ENCODE measurements around the gene MERTK.
"Not testable (repeated sequence)": the region's sequence is repeated elsewhere in the genome, so short reads cannot be mapped to it uniquely, and the experiment has no call there.

MERTK gene

DNA sequence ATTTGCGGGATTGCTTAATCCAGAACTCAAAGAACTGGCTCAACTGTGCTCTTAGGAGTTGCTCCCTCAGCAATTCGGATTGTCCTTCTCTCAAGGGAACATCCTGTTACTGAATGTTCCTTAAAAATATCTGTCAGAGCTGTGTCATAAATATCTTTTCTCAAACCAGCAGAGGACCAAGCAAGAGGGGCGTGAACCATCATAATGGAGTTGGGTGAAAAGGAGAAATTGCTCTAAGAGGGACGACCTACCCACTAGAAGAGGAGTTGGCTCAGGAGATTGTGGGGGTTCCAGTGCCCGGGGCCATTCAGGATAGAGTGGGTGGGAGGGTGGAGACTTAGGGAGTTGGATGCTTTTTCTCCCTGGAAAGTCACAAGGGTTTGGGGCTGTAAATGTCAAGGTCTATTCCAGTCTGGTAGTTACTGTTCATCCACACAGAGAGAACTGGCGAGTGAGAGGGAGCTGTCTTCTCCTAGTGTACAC lies 59.5 kb downstream of the MERTK start:
- Histone ChIP-seq H3K4me3 (no peak overlapping the region), H3K9me3 (no peaks in the 10 kb centered on the region), H3K27ac (peak overlapping the region; percentile 73 to 81), H3K4me1 (peaks cover 0 to 75% (median 35%) of the 10 kb centered on the region in 4 donors), H3K36me3 (peaks cover 0 to 8% (median 6%) of the 10 kb centered on the region in 3 donors), H3K27me3 (no peaks in the 10 kb centered on the region)
- TF ChIP-seq, protein P1, sequence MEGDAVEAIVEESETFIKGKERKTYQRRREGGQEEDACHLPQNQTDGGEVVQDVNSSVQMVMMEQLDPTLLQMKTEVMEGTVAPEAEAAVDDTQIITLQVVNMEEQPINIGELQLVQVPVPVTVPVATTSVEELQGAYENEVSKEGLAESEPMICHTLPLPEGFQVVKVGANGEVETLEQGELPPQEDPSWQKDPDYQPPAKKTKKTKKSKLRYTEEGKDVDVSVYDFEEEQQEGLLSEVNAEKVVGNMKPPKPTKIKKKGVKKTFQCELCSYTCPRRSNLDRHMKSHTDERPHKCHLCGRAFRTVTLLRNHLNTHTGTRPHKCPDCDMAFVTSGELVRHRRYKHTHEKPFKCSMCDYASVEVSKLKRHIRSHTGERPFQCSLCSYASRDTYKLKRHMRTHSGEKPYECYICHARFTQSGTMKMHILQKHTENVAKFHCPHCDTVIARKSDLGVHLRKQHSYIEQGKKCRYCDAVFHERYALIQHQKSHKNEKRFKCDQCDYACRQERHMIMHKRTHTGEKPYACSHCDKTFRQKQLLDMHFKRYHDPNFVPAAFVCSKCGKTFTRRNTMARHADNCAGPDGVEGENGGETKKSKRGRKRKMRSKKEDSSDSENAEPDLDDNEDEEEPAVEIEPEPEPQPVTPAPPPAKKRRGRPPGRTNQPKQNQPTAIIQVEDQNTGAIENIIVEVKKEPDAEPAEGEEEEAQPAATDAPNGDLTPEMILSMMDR (IDR thresholded peaks at IDR 0.05), result no peak
- intact Hi-C loops (cut with DNase I; ENCODE audit: low total_unique reads), result no loop called here
- DNase-seq, result peak in 1 of 2 donors; percentile 58

DNA sequence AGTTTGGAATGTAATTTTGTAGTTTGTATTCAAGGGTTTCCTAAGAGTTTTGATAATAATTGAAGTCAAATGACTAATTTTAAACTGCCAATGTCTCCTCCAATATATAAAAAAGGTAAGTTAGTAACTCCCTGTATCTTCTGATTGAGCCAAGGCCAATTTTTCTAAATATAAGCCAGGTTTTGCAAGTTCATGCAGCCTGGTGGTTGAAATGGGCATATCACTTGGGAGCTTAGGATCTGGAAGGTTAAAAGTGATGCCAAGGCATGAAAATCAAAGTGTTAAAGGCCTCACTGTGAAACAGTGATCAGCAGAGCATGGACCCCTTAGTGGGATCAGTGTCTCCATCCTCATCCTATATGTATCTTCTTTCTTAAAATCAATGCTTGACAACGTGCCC lies 60.5 kb downstream of the MERTK start:
- intact Hi-C loops (cut with DNase I; ENCODE audit: low total_unique reads), result no loop called here
- Histone ChIP-seq H3K27me3 (no peaks in the 10 kb centered on the region), H3K4me3 (no peak overlapping the region), H3K4me1 (peaks cover 0 to 75% (median 35%) of the 10 kb centered on the region in 4 donors), H3K27ac (peak overlapping the region; percentile 73 to 81), H3K9me3 (no peaks in the 10 kb centered on the region), H3K36me3 (peaks cover 0 to 4% (median 2%) of the 10 kb centered on the region in 3 donors)
- DNase-seq, result no peak
- TF ChIP-seq, protein P1 (IDR thresholded peaks at IDR 0.05), result peak; percentile 43 to 45

DNA sequence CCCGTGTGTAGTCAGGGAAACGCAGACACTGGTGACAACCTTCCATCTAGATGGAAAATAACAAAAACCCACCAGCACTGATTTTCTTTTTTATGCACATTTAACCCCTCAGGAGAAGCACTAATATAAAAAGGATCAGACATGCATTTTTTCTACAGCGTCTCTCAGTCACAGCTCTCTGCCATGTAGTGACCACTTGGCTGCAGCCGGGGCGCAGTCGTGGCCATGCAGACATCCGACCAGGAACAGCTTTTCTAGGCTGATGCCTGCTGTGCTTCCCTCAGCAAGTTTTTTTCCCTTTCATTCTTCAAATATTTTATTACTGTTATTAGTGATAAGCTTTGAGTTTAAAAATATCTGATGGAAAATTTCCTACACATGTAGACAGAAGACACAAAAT lies 63.3 kb downstream of the MERTK start:
- no peak for DNase-seq
- TF ChIP-seq, protein P1 (IDR thresholded peaks at IDR 0.05), result no peak
- Histone ChIP-seq H3K4me3 (no peak overlapping the region), H3K27me3 (no peaks in the 10 kb centered on the region), H3K9me3 (no peaks in the 10 kb centered on the region), H3K36me3 (peaks cover 0 to 5% (median 0%) of the 10 kb centered on the region in 3 donors), H3K4me1 (peaks cover 0 to 71% (median 25%) of the 10 kb centered on the region in 4 donors), H3K27ac (peak overlapping the region in 1 of 2 donors; percentile 17)
- intact Hi-C loops (cut with DNase I; ENCODE audit: low total_unique reads), result no loop called here

DNA sequence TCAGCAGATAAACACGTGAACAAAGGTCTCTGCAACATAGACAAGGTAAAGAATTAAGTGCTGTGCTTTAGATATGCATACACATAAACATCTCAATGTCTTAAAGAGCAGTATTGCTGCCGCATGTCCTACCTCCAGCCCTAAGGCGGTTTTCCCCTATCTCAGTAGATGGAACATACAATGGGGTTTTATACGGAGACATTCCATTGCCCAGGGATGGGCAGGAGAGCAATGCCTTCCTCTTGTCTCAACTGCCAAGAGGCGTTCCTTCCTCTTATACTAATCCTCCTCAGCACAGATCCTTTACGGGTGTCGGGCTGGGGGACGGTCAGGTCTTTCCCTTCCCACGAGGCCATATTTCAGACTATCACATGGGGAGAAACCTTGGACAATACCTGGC lies 64.7 kb downstream of the MERTK start:
- peaks cover 0 to 66% (median 18%) of the 10 kb centered on the region in 4 donors for H3K4me1 ChIP-seq
- DNase-seq; H3K9me3 ChIP-seq; H3K27me3 ChIP-seq; intact Hi-C loops (cut with DNase I; ENCODE audit: low total_unique reads); H3K27ac ChIP-seq; H3K4me3 ChIP-seq: not testable (repeated sequence)
- H3K36me3 ChIP-seq, result peaks cover 0 to 14% (median 2%) of the 10 kb centered on the region in 3 donors

DNA sequence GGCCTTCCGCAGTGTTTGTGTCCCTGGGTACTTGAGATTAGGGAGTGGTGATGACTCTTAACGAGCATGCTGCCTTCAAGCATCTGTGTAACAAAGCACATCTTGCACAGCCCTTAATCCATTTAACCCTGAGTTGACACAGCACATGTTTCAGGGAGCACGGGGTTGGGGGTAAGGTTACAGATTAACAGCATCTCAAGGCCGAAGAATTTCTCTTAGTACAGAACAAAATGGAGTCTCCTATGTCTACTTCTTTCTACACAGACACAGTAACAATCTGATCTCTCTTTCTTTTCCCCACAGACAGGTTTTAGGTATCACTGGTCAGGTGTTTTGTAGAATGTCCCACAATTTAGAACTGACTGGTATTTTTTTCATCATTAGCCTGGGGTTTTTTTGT lies 65.1 kb downstream of the MERTK start:
- intact Hi-C loops (cut with DNase I; ENCODE audit: low total_unique reads); H3K27me3 ChIP-seq; H3K4me3 ChIP-seq; H3K9me3 ChIP-seq; H3K27ac ChIP-seq; DNase-seq: not testable (repeated sequence)
- peaks cover 0 to 18% (median 6%) of the 10 kb centered on the region in 3 donors for H3K36me3 ChIP-seq
- peaks cover 0 to 62% (median 14%) of the 10 kb centered on the region in 4 donors for H3K4me1 ChIP-seq

DNA sequence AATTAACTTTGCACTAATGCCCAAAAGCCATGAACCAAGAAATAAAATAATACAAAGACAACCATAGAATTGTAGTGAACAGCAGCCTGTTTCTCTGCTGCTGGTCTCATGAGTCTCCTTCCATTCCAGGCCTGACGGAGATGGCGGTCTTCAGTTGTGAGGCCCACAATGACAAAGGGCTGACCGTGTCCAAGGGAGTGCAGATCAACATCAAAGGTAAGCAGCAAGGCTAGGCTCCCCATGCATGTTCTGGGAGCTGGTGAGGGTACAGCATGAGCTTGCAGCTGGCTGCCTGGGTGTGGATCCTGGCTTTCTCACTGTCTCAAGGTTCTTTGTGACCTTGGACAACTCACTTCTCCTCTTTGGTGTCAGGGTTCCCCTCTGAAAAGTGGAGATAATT lies 66.7 kb downstream of the MERTK start:
- TF ChIP-seq, protein P1 (IDR thresholded peaks at IDR 0.05), result no peak
- Histone ChIP-seq H3K9me3 (no peaks in the 10 kb centered on the region), H3K36me3 (peaks cover 0 to 25% (median 19%) of the 10 kb centered on the region in 3 donors), H3K4me3 (no peak overlapping the region), H3K27ac (no peak overlapping the region), H3K27me3 (no peaks in the 10 kb centered on the region), H3K4me1 (peaks cover 0 to 47% (median 6%) of the 10 kb centered on the region in 4 donors)
- DNase-seq, result no peak
- intact Hi-C loops (cut with DNase I; ENCODE audit: low total_unique reads), result no loop called here

DNA sequence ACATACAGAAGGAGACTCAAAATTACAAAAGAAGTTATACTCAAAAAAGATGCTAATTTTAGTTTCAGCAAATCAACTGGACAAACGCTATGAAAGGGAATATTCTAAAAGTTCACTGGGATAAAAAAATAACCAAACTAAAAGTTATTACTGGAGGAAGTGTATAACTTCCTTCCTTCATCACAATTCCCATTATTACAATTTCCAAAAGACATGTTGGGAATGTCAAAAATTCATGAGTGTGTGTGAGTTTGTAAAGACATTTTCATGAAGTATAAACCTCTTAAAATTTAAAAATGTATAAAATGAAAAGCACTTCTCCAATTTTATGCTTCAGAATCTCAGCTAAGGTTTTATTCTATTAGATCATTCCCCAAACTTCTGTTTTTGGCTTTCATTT lies 67.8 kb downstream of the MERTK start:
- Histone ChIP-seq H3K4me1 (peaks cover 0 to 47% (median 7%) of the 10 kb centered on the region in 4 donors), H3K36me3 (peaks cover 0 to 25% (median 19%) of the 10 kb centered on the region in 3 donors), H3K27ac (peak overlapping the region; percentile 17 to 38), H3K9me3 (no peaks in the 10 kb centered on the region), H3K4me3 (no peak overlapping the region), H3K27me3 (no peaks in the 10 kb centered on the region)
- DNase-seq, result no peak
- TF ChIP-seq, protein P1 (IDR thresholded peaks at IDR 0.05), result no peak
- intact Hi-C loops (cut with DNase I; ENCODE audit: low total_unique reads), result no loop called here

All from tibial artery (tissue), 4 donors.